Heart left ventricle (tissue), 13 donors: ENCODE measurements around the gene CENPX.

Experiments used
- CTCF ChIP-seq, 12 donors: fragments of 200-600 bp; sonication (generic) in 4 of 12; IDR thresholded peaks; one replicate each; pipeline versions ENCODE4 v1.5.0 to v1.8.0; 2018 to 2022; ENCODE audit warnings: antibody characterized with exemption in 12 of 12, mild to moderate bottlenecking in 5 of 12
- POLR2A ChIP-seq, 2 donors: fragments of 450-650 bp; IDR thresholded peaks; one replicate each; pipeline ENCODE4 v1.6.1; 2017; ENCODE audit warnings: antibody characterized with exemption in 2 of 2, mild to moderate bottlenecking in 2 of 2, moderate library complexity in 2 of 2
- donor health status: ischemic (EF 13 %, LVEDD 7.1; RV severe dilation, severe dysfunction).
- donor health status: DM: no; HTN: yes; CAD: no.
- donor health status: DM: no; HTN: no; CAD: no.
- donor health status: ischemic (EF 25% LVEDD 6.9; RV normal size, moderate dysfunction).
- donor health status: ischemic (EF 25% LVEDD 5.7; RV mildly dilated, moderate dysfunction).
- donor health status: ischemic (EF 35%, LVEDD 5.7; RV mildly dilated, moderate dysfunction).
- donor health status: nonischemic (EF 11% LVEDD 7.7; RV severe dilation, severe dysfunction).
- donor health status: DM: yes; HTN: yes; CAD: no.
- donor health status: PGD.
- donor health status: ischemic (EF 29% LVEDD 5.4; RV normal size, mild dysfunction).
- donor health status: nonischemic (EF 23%, LVEDD 6.1; RV moderate dilation, normal function).

- TF ChIP-seq CTCF (IDR thresholded peaks at IDR 0.05) = no peak
- no peak for TF ChIP-seq POLR2A (IDR thresholded peaks at IDR 0.05)
Observed at GRCh38 chr17:82025401-82026107, 2.9 kb upstream of the CENPX start.
